K562 (cell line): ENCODE measurements around the gene MATCAP1. TPM values are rescaled to one million over a fixed set of nuclear protein-coding genes. Genes with fewer than 3 reads are reported as not detected.

Experiments used
- BCOR ChIP-seq: fragments of 450-650 bp; IDR thresholded peaks from 2 replicates; pipeline ENCODE4 v1.6.1; 2016
- CHD4 ChIP-seq: fragments of 200-600 bp; sonication (generic); IDR thresholded peaks from 3 replicates; pipeline ENCODE4 v1.6.1; 2012; ENCODE audit warnings: low read depth, mild to moderate bottlenecking, mixed read lengths, low read length, inconsistent platforms; ENCODE audit not compliant: insufficient read depth, insufficient replicate concordance, poor library complexity, severe bottlenecking
- CREBBP ChIP-seq: IDR thresholded peaks from one replicate; pipeline ENCODE4 v1.6.1; 2012; ENCODE audit warnings: low read depth, mild to moderate bottlenecking, control low read depth, inconsistent platforms, low read length
- CREM ChIP-seq: IDR thresholded peaks from 2 replicates; pipeline ENCODE4 v1.6.1; 2014; ENCODE audit warnings: antibody characterized with exemption, low read depth
- CSDE1 ChIP-seq, 2 experiments: fragments of 450-650 bp; IDR thresholded peaks; 2 replicates each; pipeline ENCODE4 v1.6.1; 2016; ENCODE audit warnings: mild to moderate bottlenecking in 1 of 2
- EWSR1 ChIP-seq: fragments of 450-650 bp; IDR thresholded peaks from 2 replicates; pipeline ENCODE4 v1.6.1; 2018; ENCODE audit warnings: borderline replicate concordance, mild to moderate bottlenecking, low read depth, moderate library complexity; ENCODE audit not compliant: partially characterized antibody
- FOXM1 ChIP-seq, 2 experiments: fragments of 450-650 bp in 1 of 2; sonication (generic) in 1 of 2; formaldehyde crosslinking in 1 of 2; IDR thresholded peaks; 2 replicates each; pipeline versions ENCODE4 v1.6.1 to v1.9.0; 2017 to 2022; ENCODE audit warnings: low read depth in 2 of 2, mild to moderate bottlenecking in 2 of 2, missing genetic modification reagents in 1 of 2, moderate library complexity in 1 of 2
- HDGF ChIP-seq: fragments of 450-650 bp; IDR thresholded peaks from 2 replicates; pipeline ENCODE4 v1.6.1; 2016
- KAT8 ChIP-seq: fragments of 450-650 bp; IDR thresholded peaks from 2 replicates; pipeline ENCODE4 v1.6.1; 2016; ENCODE audit warnings: low read depth, mild to moderate bottlenecking
- KDM1A ChIP-seq, 2 experiments: fragments of 450-650 bp; IDR thresholded peaks; 2 replicates each; pipeline ENCODE4 v1.6.1; 2016; ENCODE audit warnings: mild to moderate bottlenecking in 2 of 2
- MEF2A ChIP-seq: IDR thresholded peaks from 2 replicates; pipeline ENCODE4 v1.6.1; 2011; ENCODE audit warnings: low read depth, mild to moderate bottlenecking, low read length, moderate library complexity; ENCODE audit not compliant: control insufficient read depth
- MEF2D ChIP-seq: conservative IDR thresholded peaks from 2 replicates; pipeline ENCODE4 v1.6.1; 2016; ENCODE audit warnings: low read depth, missing genetic modification characterization, missing compliant biosample characterization
- PRDM10 ChIP-seq: fragments of 450-650 bp; IDR thresholded peaks from 2 replicates; pipeline ENCODE4 v1.6.1; 2018; ENCODE audit not compliant: partially characterized antibody
- THAP12 ChIP-seq: fragments of 250-450 bp; sonication (Bioruptor Pico); IDR thresholded peaks from 2 replicates; pipeline ENCODE4 v1.9.0; 2021; ENCODE audit warnings: mild to moderate bottlenecking, inconsistent platforms
- ZNF174 ChIP-seq: fragments of 250-450 bp; sonication (Bioruptor Pico); IDR thresholded peaks from 2 replicates; pipeline ENCODE4 v1.4.0; 2020; ENCODE audit warnings: mild to moderate bottlenecking
- ZNF280B ChIP-seq: fragments of 250-450 bp; sonication (Bioruptor Pico); IDR thresholded peaks from 2 replicates; pipeline ENCODE4 v1.5.1; 2021; ENCODE audit warnings: mild to moderate bottlenecking
- ZNF717 ChIP-seq: fragments of 250-450 bp; sonication (Bioruptor Pico); IDR thresholded peaks from 2 replicates; pipeline ENCODE4 v1.5.0; 2021
- ZNF75A ChIP-seq: fragments of 450-650 bp; formaldehyde crosslinking; IDR thresholded peaks from 2 replicates; pipeline ENCODE4 v1.4.0; 2020; ENCODE audit warnings: mild to moderate bottlenecking
- ZNF79 ChIP-seq: fragments of 250-450 bp; sonication (Bioruptor Pico); IDR thresholded peaks from 2 replicates; pipeline ENCODE4 v1.4.0; 2020; ENCODE audit warnings: low read depth, mild to moderate bottlenecking, moderate library complexity
- ZSCAN32 ChIP-seq: fragments of 450-650 bp; formaldehyde crosslinking; IDR thresholded peaks from 2 replicates; pipeline ENCODE4 v1.4.0; 2020; ENCODE audit warnings: mild to moderate bottlenecking, moderate library complexity
- polyA plus RNA-seq, 8 experiments: library from polyadenylated mRNA; depleted of rRNA in 4 of 8; stranded (reverse) in 5 of 8; unstranded in 3 of 8; fragments of >200 nt; fragmentation: Nextera tagmentation in 2 of 8; fragmentation: Illumina TruSeq in 1 of 8; extraction: Ambion mirVana in 2 of 8; extraction: Trizol in 1 of 8; gene quantifications; 2 replicates each; pipeline versions ENCODE4 v1.2.1 to v1.2.3, GENCODE V29; 2011 to 2014; ENCODE audit warnings: inconsistent platforms in 1 of 8, missing spikeins in 1 of 8
- total RNA-seq, 7 experiments: library from RNA; depleted of rRNA in 6 of 7; stranded (reverse); fragments of >200 nt in 6 of 7; fragmentation: Illumina TruSeq in 2 of 7; extraction: Trizol in 2 of 7; gene quantifications; 2 replicates each; pipeline versions ENCODE4 v1.2.1 to v1.2.3, GENCODE V29; 2011 to 2021; ENCODE audit warnings: low replicate concordance in 1 of 7

MATCAP1 gene
- total and polyA plus RNA-seq, 9 of the 15 experiments (the other 6 are each of a cell fraction or from before 2014, with no cell fraction given) = 3.4 to 20.5 (median 10.3) TPM

GRCh38 chr16:67226804-67227566 lies 43.2 kb upstream of the MATCAP1 start, which contains the start of gene TMEM208 (continued):
- TF ChIP-seq PRDM10 (peak; percentile 18), HDGF (no peak), CSDE1 (IDR thresholded peaks at IDR 0.05) (peak in 1 of 2 experiments; percentile 78; a peak in 2 of 4 replicates), ZNF75A (CRISPR knock-in tag) (no peak), ZSCAN32 (CRISPR knock-in tag) (no peak), THAP12 (CRISPR knock-in tag) (peak; percentile 55; the same call in 1 of the 2 replicates), CREM (peak; percentile 100), KDM1A (IDR thresholded peaks at IDR 0.05) (no peak), CREBBP (no peak), ZNF280B (CRISPR knock-in tag) (no peak), BCOR (no peak), ZNF717 (CRISPR knock-in tag) (no peak), ZNF79 (CRISPR knock-in tag) (no peak), FOXM1 (IDR thresholded peaks at IDR 0.05; ENCODE audit: low read depth) (no peak), FOXM1 (CRISPR knock-in tag; IDR thresholded peaks at IDR 0.05; ENCODE audit: low read depth) (no peak), KAT8 (peak; percentile 36; the same call in 1 of the 2 replicates), EWSR1 (no peak), MEF2D (tag) (no peak), ZNF174 (CRISPR knock-in tag) (no peak), MEF2A (no peak), CHD4 (no peak)
